ENCODE results near the gene PGA3. TPM values are rescaled to one million over a fixed set of nuclear protein-coding genes. Genes with fewer than 3 reads are reported as not detected.
"Not testable (repeated sequence)": the region's sequence is repeated elsewhere in the genome, so short reads cannot be mapped to it uniquely, and the experiment has no call there.

Gene PGA3
- total and polyA plus RNA-seq, 2 experiments from 2014 or later = not detected

DNA sequence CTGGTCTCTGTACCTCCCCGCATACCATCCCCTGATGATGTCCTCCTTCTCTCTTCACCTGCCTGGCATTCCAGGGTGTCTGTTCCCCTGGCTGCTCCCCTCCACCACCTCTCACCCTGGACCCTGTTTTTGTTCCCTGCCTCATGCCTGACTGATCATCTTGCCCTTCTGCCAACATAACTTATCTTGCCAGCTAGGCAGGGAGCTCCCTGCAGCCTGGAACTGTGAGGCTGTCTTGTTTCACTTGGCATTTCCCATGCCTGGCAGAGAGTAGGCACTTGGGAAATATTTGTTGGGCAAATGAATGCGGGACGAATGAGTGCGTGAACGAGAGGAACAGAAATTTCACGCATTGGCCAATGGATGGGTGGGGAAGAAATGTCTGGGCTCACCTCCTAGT lies 7.3 kb downstream of the PGA3 start:
- H3K27me3 ChIP-seq; H3K4me3 ChIP-seq; H3K4me1 ChIP-seq (ENCODE audit: low read depth); DNase-seq (ENCODE audit: low read depth in 1 of 2, low spot score in 1 of 2); H3K36me3 ChIP-seq; H3K27ac ChIP-seq; H3K9me3 ChIP-seq (ENCODE audit: low read depth): not testable (repeated sequence)

DNA sequence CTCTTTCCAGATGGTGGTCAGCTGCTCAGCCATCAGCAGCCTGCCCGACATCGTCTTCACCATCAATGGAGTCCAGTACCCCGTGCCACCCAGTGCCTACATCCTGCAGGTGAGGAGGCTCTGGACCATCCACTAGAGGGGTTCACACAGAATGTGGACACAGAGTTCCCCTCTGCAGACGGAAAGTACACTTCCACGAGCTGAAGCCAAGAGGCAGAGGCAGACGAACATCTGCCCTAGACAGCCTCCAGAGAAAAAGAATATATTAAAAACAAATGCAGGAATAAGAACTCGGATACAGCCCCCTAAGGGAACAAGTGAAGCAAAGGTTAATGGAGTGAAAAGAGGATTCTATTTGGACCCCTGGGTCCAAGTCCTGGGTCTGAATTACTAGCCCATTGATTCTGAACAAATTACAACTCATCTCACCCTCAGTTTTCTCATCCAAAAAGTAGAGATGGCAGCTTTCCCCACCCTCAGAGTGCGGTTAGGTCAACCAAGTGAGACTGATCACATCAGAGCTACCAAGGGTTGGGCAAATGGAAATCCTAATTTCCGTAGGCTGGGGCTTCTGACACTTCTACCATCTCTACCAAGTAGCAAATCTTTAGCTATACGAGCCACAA lies 8.1 kb downstream of the PGA3 start:
- H3K9me3 ChIP-seq (ENCODE audit: low read depth); H3K36me3 ChIP-seq; H3K27ac ChIP-seq; H3K4me1 ChIP-seq (ENCODE audit: low read depth); H3K4me3 ChIP-seq; H3K27me3 ChIP-seq; DNase-seq (ENCODE audit: low read depth in 1 of 2, low spot score in 1 of 2): not testable (repeated sequence)

- H3K36me3 ChIP-seq; H3K4me1 ChIP-seq (ENCODE audit: low read depth); H3K9me3 ChIP-seq (ENCODE audit: low read depth); H3K27ac ChIP-seq; DNase-seq (ENCODE audit: low read depth in 1 of 2, low spot score in 1 of 2); H3K4me3 ChIP-seq; H3K27me3 ChIP-seq: not testable (repeated sequence)
These were observed 8.9 kb downstream of the PGA3 start for GRCh38 chr11:61212202-61212601.

DNA sequence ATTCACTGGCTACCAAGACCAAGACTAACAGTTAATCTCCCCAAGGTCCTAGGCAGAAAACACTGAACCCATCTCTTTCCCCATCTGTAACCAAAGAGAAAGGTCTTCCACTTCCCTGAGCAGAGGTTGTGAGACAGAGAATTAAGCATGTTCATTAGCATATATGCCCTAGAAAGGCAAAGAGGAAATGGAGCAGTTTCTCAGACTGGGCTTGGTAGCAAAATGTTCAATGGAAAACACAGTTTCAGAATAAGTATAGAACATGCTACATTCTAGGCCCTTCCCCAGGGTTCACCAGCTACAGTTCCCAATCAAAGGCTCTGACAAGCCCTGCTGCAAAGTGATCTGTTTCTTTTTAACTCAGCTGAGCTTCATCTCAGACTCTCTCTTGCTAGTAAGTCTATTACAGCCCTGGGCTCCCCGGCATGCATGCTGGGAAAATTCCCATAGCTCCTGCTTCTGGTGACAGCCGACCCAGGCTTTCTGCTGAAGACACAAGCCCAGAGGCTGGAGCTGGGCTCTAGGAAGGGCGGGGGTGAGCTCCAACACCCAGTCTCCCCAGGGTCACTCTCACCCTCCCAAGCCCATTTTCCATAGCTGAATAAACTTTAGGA lies 10.5 kb downstream of the PGA3 start:
- not testable (repeated sequence) for DNase-seq (ENCODE audit: low read depth in 1 of 2, low spot score in 1 of 2); H3K4me1 ChIP-seq (ENCODE audit: low read depth); H3K27me3 ChIP-seq; H3K9me3 ChIP-seq (ENCODE audit: low read depth); H3K36me3 ChIP-seq; H3K4me3 ChIP-seq; H3K27ac ChIP-seq

DNA sequence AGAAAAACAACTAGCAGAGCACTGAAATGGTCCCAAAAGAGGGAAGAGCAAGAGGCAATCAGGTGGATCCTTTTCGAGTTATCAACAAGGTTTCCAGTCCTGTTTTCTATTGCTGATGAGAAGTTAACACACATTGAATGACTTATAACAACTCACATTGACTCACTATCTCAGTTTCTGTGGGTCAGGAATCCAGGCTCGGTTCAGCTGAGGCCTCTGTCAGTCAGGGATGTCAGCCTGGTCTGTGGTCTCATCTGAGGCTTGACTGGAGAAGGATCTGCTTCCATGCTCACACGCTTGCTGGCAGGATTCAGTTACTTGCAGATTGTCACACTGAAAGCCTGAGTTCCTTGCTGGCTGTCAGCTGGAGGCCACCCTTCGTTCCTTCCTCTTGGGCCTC lies 15.0 kb downstream of the PGA3 start:
- H3K27ac ChIP-seq; H3K4me1 ChIP-seq (ENCODE audit: low read depth); DNase-seq (ENCODE audit: low read depth in 1 of 2, low spot score in 1 of 2); H3K27me3 ChIP-seq; H3K9me3 ChIP-seq (ENCODE audit: low read depth); H3K36me3 ChIP-seq; H3K4me3 ChIP-seq: not testable (repeated sequence)

GRCh38 chr11:61219016-61219415 lies 15.7 kb downstream of the PGA3 start:
- DNase-seq (ENCODE audit: low read depth in 1 of 2, low spot score in 1 of 2); H3K27ac ChIP-seq; H3K4me3 ChIP-seq; H3K4me1 ChIP-seq (ENCODE audit: low read depth); H3K36me3 ChIP-seq; H3K9me3 ChIP-seq (ENCODE audit: low read depth); H3K27me3 ChIP-seq: not testable (repeated sequence)

- H3K27me3 ChIP-seq; H3K9me3 ChIP-seq (ENCODE audit: low read depth); H3K27ac ChIP-seq; DNase-seq (ENCODE audit: low read depth in 1 of 2, low spot score in 1 of 2); H3K4me1 ChIP-seq (ENCODE audit: low read depth); H3K36me3 ChIP-seq; H3K4me3 ChIP-seq: not testable (repeated sequence)
These were observed 18.7 kb downstream of the PGA3 start, which contains the start of gene PGA4 for GRCh38 chr11:61222047-61222446. TSS of gene PGA4 (plus strand) at chr11:61222347. CDS start at chr11:61222401, 54 bp downstream.

DNA sequence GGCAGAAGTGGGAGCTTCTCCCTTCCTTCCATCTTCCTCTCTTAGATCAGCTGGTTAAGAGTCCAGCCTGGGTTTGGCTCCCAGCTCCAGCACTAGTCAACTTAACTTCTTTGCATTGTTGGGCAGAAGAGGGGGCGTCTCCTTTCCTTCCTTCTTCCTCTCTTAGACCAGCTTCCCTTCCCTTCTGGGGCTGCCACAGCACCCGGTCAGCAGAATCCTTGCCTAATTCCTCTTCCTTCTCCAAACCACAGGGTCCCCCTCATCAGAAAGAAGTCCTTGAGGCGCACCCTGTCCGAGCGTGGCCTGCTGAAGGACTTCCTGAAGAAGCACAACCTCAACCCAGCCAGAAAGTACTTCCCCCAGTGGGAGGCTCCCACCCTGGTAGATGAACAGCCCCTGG lies 19.4 kb downstream of the PGA3 start:
- not testable (repeated sequence) for H3K36me3 ChIP-seq; H3K27me3 ChIP-seq; H3K4me1 ChIP-seq (ENCODE audit: low read depth); H3K4me3 ChIP-seq; H3K9me3 ChIP-seq (ENCODE audit: low read depth); DNase-seq (ENCODE audit: low read depth in 1 of 2, low spot score in 1 of 2); H3K27ac ChIP-seq

- not testable (repeated sequence) for H3K27ac ChIP-seq
These were observed 23.3 kb downstream of the PGA3 start for GRCh38 chr11:61226457-61227137.

DNA sequence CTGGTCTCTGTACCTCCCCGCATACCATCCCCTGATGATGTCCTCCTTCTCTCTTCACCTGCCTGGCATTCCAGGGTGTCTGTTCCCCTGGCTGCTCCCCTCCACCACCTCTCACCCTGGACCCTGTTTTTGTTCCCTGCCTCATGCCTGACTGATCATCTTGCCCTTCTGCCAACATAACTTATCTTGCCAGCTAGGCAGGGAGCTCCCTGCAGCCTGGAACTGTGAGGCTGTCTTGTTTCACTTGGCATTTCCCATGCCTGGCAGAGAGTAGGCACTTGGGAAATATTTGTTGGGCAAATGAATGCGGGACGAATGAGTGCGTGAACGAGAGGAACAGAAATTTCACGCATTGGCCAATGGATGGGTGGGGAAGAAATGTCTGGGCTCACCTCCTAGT lies 26.1 kb downstream of the PGA3 start:
- H3K4me3 ChIP-seq; H3K27me3 ChIP-seq; DNase-seq (ENCODE audit: low read depth in 1 of 2, low spot score in 1 of 2); H3K27ac ChIP-seq; H3K9me3 ChIP-seq (ENCODE audit: low read depth); H3K36me3 ChIP-seq; H3K4me1 ChIP-seq (ENCODE audit: low read depth): not testable (repeated sequence)

More at GRCh38 chr11:61226457-61227137, 23.3 kb downstream of the PGA3 start:
- not testable (repeated sequence) for H3K27me3 ChIP-seq; DNase-seq (ENCODE audit: low read depth in 1 of 2, low spot score in 1 of 2); H3K36me3 ChIP-seq; H3K4me1 ChIP-seq (ENCODE audit: low read depth); H3K9me3 ChIP-seq (ENCODE audit: low read depth); H3K4me3 ChIP-seq

DNA sequence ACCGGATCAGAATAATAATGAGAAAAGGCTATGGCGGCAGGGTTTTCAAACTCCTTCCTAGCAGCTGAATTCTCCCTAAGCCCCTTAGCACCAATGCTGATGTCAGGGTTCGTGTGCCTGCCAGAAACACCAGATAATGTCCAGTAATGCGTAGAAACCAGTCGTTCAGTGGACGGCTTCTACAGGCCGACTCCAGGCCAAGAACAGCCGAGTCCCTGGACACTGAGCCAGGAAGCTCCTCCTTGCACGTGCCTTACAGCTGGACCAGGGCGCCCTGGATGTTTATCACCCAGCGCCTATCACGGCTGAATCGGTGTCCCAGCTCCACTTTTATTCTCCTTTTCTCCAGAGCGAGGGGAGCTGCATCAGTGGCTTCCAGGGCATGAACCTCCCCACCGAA lies 27.7 kb downstream of the PGA3 start:
- not testable (repeated sequence) for H3K4me1 ChIP-seq (ENCODE audit: low read depth); H3K4me3 ChIP-seq; H3K36me3 ChIP-seq; H3K27me3 ChIP-seq; DNase-seq (ENCODE audit: low read depth in 1 of 2, low spot score in 1 of 2); H3K27ac ChIP-seq; H3K9me3 ChIP-seq (ENCODE audit: low read depth)

- H3K9me3 ChIP-seq (ENCODE audit: low read depth); DNase-seq (ENCODE audit: low read depth in 1 of 2, low spot score in 1 of 2); H3K4me1 ChIP-seq (ENCODE audit: low read depth); H3K27ac ChIP-seq; H3K27me3 ChIP-seq; H3K36me3 ChIP-seq; H3K4me3 ChIP-seq: not testable (repeated sequence)
These were observed 28.3 kb downstream of the PGA3 start for GRCh38 chr11:61231585-61231984.

DNA sequence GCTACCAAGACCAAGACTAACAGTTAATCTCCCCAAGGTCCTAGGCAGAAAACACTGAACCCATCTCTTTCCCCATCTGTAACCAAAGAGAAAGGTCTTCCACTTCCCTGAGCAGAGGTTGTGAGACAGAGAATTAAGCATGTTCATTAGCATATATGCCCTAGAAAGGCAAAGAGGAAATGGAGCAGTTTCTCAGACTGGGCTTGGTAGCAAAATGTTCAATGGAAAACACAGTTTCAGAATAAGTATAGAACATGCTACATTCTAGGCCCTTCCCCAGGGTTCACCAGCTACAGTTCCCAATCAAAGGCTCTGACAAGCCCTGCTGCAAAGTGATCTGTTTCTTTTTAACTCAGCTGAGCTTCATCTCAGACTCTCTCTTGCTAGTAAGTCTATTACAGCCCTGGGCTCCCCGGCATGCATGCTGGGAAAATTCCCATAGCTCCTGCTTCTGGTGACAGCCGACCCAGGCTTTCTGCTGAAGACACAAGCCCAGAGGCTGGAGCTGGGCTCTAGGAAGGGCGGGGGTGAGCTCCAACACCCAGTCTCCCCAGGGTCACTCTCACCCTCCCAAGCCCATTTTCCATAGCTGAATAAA lies 29.3 kb downstream of the PGA3 start:
- H3K27me3 ChIP-seq; H3K27ac ChIP-seq; H3K36me3 ChIP-seq; H3K9me3 ChIP-seq (ENCODE audit: low read depth); H3K4me1 ChIP-seq (ENCODE audit: low read depth); H3K4me3 ChIP-seq; DNase-seq (ENCODE audit: low read depth in 1 of 2, low spot score in 1 of 2): not testable (repeated sequence)

DNA sequence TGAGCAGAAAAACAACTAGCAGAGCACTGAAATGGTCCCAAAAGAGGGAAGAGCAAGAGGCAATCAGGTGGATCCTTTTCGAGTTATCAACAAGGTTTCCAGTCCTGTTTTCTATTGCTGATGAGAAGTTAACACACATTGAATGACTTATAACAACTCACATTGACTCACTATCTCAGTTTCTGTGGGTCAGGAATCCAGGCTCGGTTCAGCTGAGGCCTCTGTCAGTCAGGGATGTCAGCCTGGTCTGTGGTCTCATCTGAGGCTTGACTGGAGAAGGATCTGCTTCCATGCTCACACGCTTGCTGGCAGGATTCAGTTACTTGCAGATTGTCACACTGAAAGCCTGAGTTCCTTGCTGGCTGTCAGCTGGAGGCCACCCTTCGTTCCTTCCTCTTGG lies 33.8 kb downstream of the PGA3 start:
- DNase-seq (ENCODE audit: low read depth in 1 of 2, low spot score in 1 of 2); H3K9me3 ChIP-seq (ENCODE audit: low read depth); H3K4me1 ChIP-seq (ENCODE audit: low read depth); H3K36me3 ChIP-seq; H3K4me3 ChIP-seq; H3K27me3 ChIP-seq; H3K27ac ChIP-seq: not testable (repeated sequence)

All from cardiac muscle cell (in vitro differentiated cells and primary cell).